H1 (cell line): ENCODE results near the gene UNC79. TPM values are rescaled to one million over a fixed set of nuclear protein-coding genes. Genes with fewer than 3 reads are reported as not detected.

Experiments
- CTCF ChIA-PET: fragments of 300-600 bp; sonication (Branson Sonifier 250); formaldehyde crosslinking; loops from one replicate; lab custom pipeline; 2021; ENCODE audit not compliant: partially characterized antibody; lab: Charles Lee
- POLR2A ChIA-PET: fragments of 300-600 bp; sonication (Branson Sonifier 250); formaldehyde crosslinking; loops from one replicate; lab custom pipeline; 2021; ENCODE audit warnings: inconsistent platforms; ENCODE audit not compliant: partially characterized antibody; lab: Charles Lee
- DNase-seq, 2 experiments: peaks; one replicate each; pipeline versions ENCODE4 v3.0.0 to v3.0.0-alpha.2; 2010 to 2022; ENCODE audit warnings: low spot score in 2 of 2, low read depth in 1 of 2, mixed read lengths in 1 of 2
- FAIRE-seq: peaks from 2 replicates; lab custom pipeline; 2011; peaks lifted over from hg19 to GRCh38; lab: Jason Lieb, UNC
- H2AFZ ChIP-seq: 2 replicates; pipeline ENCODE4 v1.8.1; 2012; ENCODE audit warnings: low read length, inconsistent platforms
- H2AK5ac ChIP-seq: 2 replicates; pipeline ENCODE4 v1.6.1; 2013; ENCODE audit warnings: low read depth, low read length
- H2BK120ac ChIP-seq: replicated peaks from 2 replicates; pipeline ENCODE3; 2013; ENCODE audit warnings: low read depth, low read length, inconsistent platforms
- H2BK12ac ChIP-seq: 2 replicates; pipeline ENCODE4 v1.6.1; 2013; ENCODE audit warnings: low read depth, low read length
- H2BK15ac ChIP-seq: 2 replicates; pipeline ENCODE4 v1.6.1; 2013; ENCODE audit warnings: low read length
- H2BK20ac ChIP-seq: 2 replicates; pipeline ENCODE4 v1.6.1; 2013; ENCODE audit warnings: low read length
- H2BK5ac ChIP-seq: 2 replicates; pipeline ENCODE4 v1.6.1; 2013; ENCODE audit warnings: low read depth, low read length
- H3K14ac ChIP-seq: 2 replicates; pipeline ENCODE4 v1.6.1; 2013; ENCODE audit warnings: inconsistent platforms; ENCODE audit not compliant: insufficient read length
- H3K18ac ChIP-seq: 2 replicates; pipeline ENCODE4 v1.6.1; 2013; ENCODE audit warnings: low read length; ENCODE audit errors: extremely low read depth
- H3K23ac ChIP-seq: 2 replicates; pipeline ENCODE4 v1.6.1; 2013; ENCODE audit warnings: inconsistent platforms; ENCODE audit not compliant: insufficient read length
- H3K23me2 ChIP-seq: 2 replicates; pipeline ENCODE4 v1.6.1; 2013; ENCODE audit warnings: low read depth, low read length
- H3K27ac ChIP-seq: 2 replicates; pipeline ENCODE4 v1.6.1; 2011; ENCODE audit warnings: low read depth, low read length, inconsistent platforms
- H3K27me3 ChIP-seq, 4 experiments: replicated peaks in 1 of 4; 1 replicate in 1 of 4; 2 replicates in 3 of 4; pipeline versions ENCODE4 v1.6.1 to v1.8.1; 2011 to 2013; ENCODE audit warnings: low read length in 3 of 4, mild to moderate bottlenecking in 3 of 4, inconsistent platforms in 2 of 4, mixed read lengths in 2 of 4, moderate library complexity in 1 of 4; ENCODE audit not compliant: control insufficient read depth in 3 of 4, insufficient read depth in 3 of 4; ENCODE audit errors: extremely low read depth in 1 of 4
- H3K36me3 ChIP-seq, 4 experiments: 2 replicates each; pipeline versions ENCODE4 v1.6.1 to v1.8.1; 2011 to 2013; ENCODE audit warnings: mild to moderate bottlenecking in 4 of 4, low read length in 3 of 4, moderate library complexity in 2 of 4, control low read depth in 1 of 4, inconsistent platforms in 1 of 4; ENCODE audit not compliant: insufficient read depth in 4 of 4, control insufficient read depth in 2 of 4
- H3K4ac ChIP-seq: replicated peaks from 2 replicates; pipeline ENCODE3; 2013; ENCODE audit warnings: low read length, low read depth, mixed read lengths, inconsistent platforms; ENCODE audit not compliant: insufficient read length
- H3K4me1 ChIP-seq, 4 experiments: replicated peaks in 1 of 4; 1 replicate in 1 of 4; 2 replicates in 3 of 4; pipeline versions ENCODE4 v1.6.1 to v1.8.1; 2011 to 2013; ENCODE audit warnings: low read length in 3 of 4, inconsistent platforms in 2 of 4, mixed read lengths in 1 of 4; ENCODE audit not compliant: insufficient read depth in 4 of 4, control insufficient read depth in 3 of 4
- H3K4me2 ChIP-seq, 2 experiments: 2 replicates each; pipeline versions ENCODE4 v1.6.1 to v1.8.1; 2011 to 2013; ENCODE audit warnings: low read depth in 2 of 2, low read length in 2 of 2, control low read depth in 1 of 2, inconsistent platforms in 1 of 2, mild to moderate bottlenecking in 1 of 2; ENCODE audit not compliant: insufficient read depth in 1 of 2
- H3K4me3 ChIP-seq, 4 experiments: fragments of 200-600, 300-600 bp in 1 of 4; sonication (generic), shearing (Covaris generic), sonication (Bioruptor Twin) in 1 of 4; 2 replicates each; pipeline versions ENCODE4 v1.5.1 to v1.8.1; 2011 to 2016; ENCODE audit warnings: low read length in 4 of 4, low read depth in 3 of 4, control low read depth in 2 of 4, inconsistent platforms in 2 of 4, mild to moderate bottlenecking in 2 of 4, mixed read lengths in 1 of 4, moderate library complexity in 1 of 4; ENCODE audit not compliant: insufficient read depth in 2 of 4; ENCODE audit errors: extremely low read depth in 1 of 4
- H3K56ac ChIP-seq: replicated peaks from 2 replicates; pipeline ENCODE3; 2013; ENCODE audit warnings: low read depth, mild to moderate bottlenecking, mixed read lengths, low read length, inconsistent platforms; ENCODE audit not compliant: insufficient read length
- H3K79me1 ChIP-seq: 2 replicates; pipeline ENCODE4 v1.6.1; 2013; ENCODE audit warnings: low read depth, low read length, control low read depth
- H3K79me2 ChIP-seq, 2 experiments: 2 replicates each; pipeline versions ENCODE4 v1.6.1 to v1.8.1; 2012 to 2013; ENCODE audit warnings: low read length in 2 of 2, mild to moderate bottlenecking in 2 of 2, inconsistent platforms in 1 of 2; ENCODE audit not compliant: insufficient read depth in 2 of 2, control insufficient read depth in 1 of 2
- H3K9ac ChIP-seq, 4 experiments: replicated peaks in 1 of 4; 1 replicate in 1 of 4; 2 replicates in 3 of 4; pipeline versions ENCODE4 v1.6.1 to v1.8.1; 2011 to 2013; ENCODE audit warnings: low read depth in 3 of 4, low read length in 3 of 4, control low read depth in 2 of 4, mild to moderate bottlenecking in 2 of 4, moderate library complexity in 2 of 4, inconsistent platforms in 1 of 4; ENCODE audit errors: extremely low read depth in 1 of 4
- H3K9me3 ChIP-seq, 2 experiments: 2 replicates each; pipeline versions ENCODE4 v1.6.1 to v1.8.1; 2012 to 2013; ENCODE audit warnings: mild to moderate bottlenecking in 2 of 2, moderate library complexity in 2 of 2, control low read depth in 1 of 2, inconsistent platforms in 1 of 2, low read depth in 1 of 2, low read length in 1 of 2, mixed read lengths in 1 of 2; ENCODE audit not compliant: insufficient read depth in 2 of 2
- H4K20me1 ChIP-seq, 2 experiments: replicated peaks in 1 of 2; 2 replicates each; pipeline versions ENCODE3 to v1.8.1; 2011 to 2013; ENCODE audit warnings: inconsistent platforms in 2 of 2, low read length in 2 of 2, mild to moderate bottlenecking in 1 of 2; ENCODE audit not compliant: insufficient read depth in 2 of 2, control insufficient read depth in 1 of 2
- H4K5ac ChIP-seq: 2 replicates; pipeline ENCODE4 v1.6.1; 2013; ENCODE audit warnings: low read length, low read depth, mixed read lengths, inconsistent platforms; ENCODE audit not compliant: insufficient read length
- H4K8ac ChIP-seq: 2 replicates; pipeline ENCODE4 v1.8.0; 2013; ENCODE audit warnings: mild to moderate bottlenecking, moderate library complexity, low read length, inconsistent platforms; ENCODE audit not compliant: insufficient read depth; ENCODE audit errors: extremely low read depth
- H4K91ac ChIP-seq: replicated peaks from 2 replicates; pipeline ENCODE3; 2013; ENCODE audit warnings: low read length, mixed read lengths, inconsistent platforms; ENCODE audit not compliant: insufficient read length
- BCL11A ChIP-seq, 2 experiments: IDR thresholded peaks; one replicate each; pipeline ENCODE4 v1.6.1; 2011; ENCODE audit warnings: low read depth in 2 of 2, low read length in 2 of 2, mild to moderate bottlenecking in 2 of 2
- GABPA ChIP-seq: IDR thresholded peaks from 2 replicates; pipeline ENCODE4 v1.6.1; 2011; ENCODE audit warnings: mild to moderate bottlenecking, low read length, moderate library complexity, borderline replicate concordance; ENCODE audit not compliant: insufficient read depth
- HDAC6 ChIP-seq: IDR thresholded peaks from one replicate; pipeline ENCODE4 v1.7.1; 2012; ENCODE audit warnings: low read depth, mild to moderate bottlenecking, inconsistent platforms, low read length, moderate library complexity
- NRF1 ChIP-seq: IDR thresholded peaks from 2 replicates; pipeline ENCODE4 v1.6.1; 2011; ENCODE audit warnings: mild to moderate bottlenecking, low read depth, low read length, improper control_type of control experiment
- ZNF274 ChIP-seq: IDR thresholded peaks from 2 replicates; pipeline ENCODE4 v1.7.0; 2012; ENCODE audit warnings: low read length, borderline replicate concordance; ENCODE audit errors: extremely low read depth
- WGBS, 2 experiments: shearing (Covaris generic) in 1 of 2; methylation state at CpG; one replicate each; pipeline versions ENCODE4 v1.1.6 to v1.1.7; 2013 to 2015; ENCODE audit warnings: low lambda C conversion rate in 2 of 2, mixed read lengths in 2 of 2, inconsistent platforms in 1 of 2, low coverage in 1 of 2, missing lambda C conversion rate in 1 of 2; ENCODE audit not compliant: insufficient replicate concordance in 2 of 2, insufficient coverage in 1 of 2, insufficient read length in 1 of 2; ENCODE audit errors: extremely low coverage in 1 of 2, missing lambda C conversion rate in 1 of 2; 5-methylcytosine and 5-hydroxymethylcytosine counted together
- polyA plus RNA-seq, 7 experiments: library from polyadenylated mRNA; depleted of rRNA in 3 of 7; stranded (reverse) in 5 of 7; unstranded in 2 of 7; fragments of >200 nt in 5 of 7; fragments of 200-250 nt in 2 of 7; gene quantifications; 1 replicate in 5 of 7; 2 replicates in 1 of 7; 4 replicates in 1 of 7; pipeline versions ENCODE4 v1.2.1 to v1.2.3, GENCODE V29; 2011 to 2013; ENCODE audit warnings: missing spikeins in 2 of 7, mixed read lengths in 2 of 7
- total RNA-seq: library from RNA; stranded (reverse); fragmentation: NEBNext Ultra II Directional; extraction: Animal tissue kit (Norgen Biotek cat#: 25700); gene quantifications from 2 replicates; pipeline ENCODE4 v1.2.1, GENCODE V29; 2021

UNC79 gene
- total and polyA plus RNA-seq, 2 of the 8 experiments (the other 6 are each of a cell fraction or from before 2014, with no cell fraction given) = 1.8 to 2.3 TPM

GRCh38 chr14:93715279-93715927 lies 284.7 kb downstream of the UNC79 start:
- H4K8ac ChIP-seq = peak overlapping the region; percentile 38; the same call in 1 of the 2 replicates
- H3K4me1 ChIP-seq = peaks cover 4 to 13% (median 7%) of the 10 kb centered on the region in 4 experiments
- H3K9me3 ChIP-seq = no peaks in the 10 kb centered on the region
- no peak overlapping the region for H3K9ac ChIP-seq
- no peak overlapping the region for H3K4ac ChIP-seq
- H4K91ac ChIP-seq = no peak overlapping the region
- POLR2A ChIA-PET = interaction anchor here (0.8 to 1.1 kb wide), 3 partner anchors 8 to 11 kb away, joined by 3 read pairs; no protein-coding TSS in a partner anchor
- H3K14ac ChIP-seq = no peak overlapping the region
- H3K4me2 ChIP-seq = no peak overlapping the region
- 91% methylated on average over 11 of the region's 13 CpGs; no CpG with 5 or more reads in 1 of the 2 experiments for WGBS, 2 experiments
- no peaks in the 10 kb centered on the region for H3K23me2 ChIP-seq
- no peak for TF ChIP-seq NRF1
- TF ChIP-seq ZNF274 = no peak
- no peak for TF ChIP-seq HDAC6
- no peak for TF ChIP-seq GABPA
- no peak for TF ChIP-seq BCL11A (IDR thresholded peaks at IDR 0.05; ENCODE audit: low read depth in 2 of 2, low read length in 2 of 2)
- TF ChIP-seq, all 59 proteins: peak for 0
- H2BK15ac ChIP-seq = no peak overlapping the region
- no peaks in the 10 kb centered on the region for H3K79me1 ChIP-seq
- no peak overlapping the region for H2AFZ ChIP-seq
- FAIRE-seq = no peak
- H2AK5ac ChIP-seq = no peak overlapping the region
- 0 out of 2 replicates have a peak overlapping the region, but pooled peaks have one; percentile 48 for H2BK20ac ChIP-seq
- H3K23ac ChIP-seq = no peak overlapping the region
- no peak overlapping the region for H3K4me3 ChIP-seq
- CTCF ChIA-PET = interaction anchor here (0.8 to 2.2 kb wide), 4 partner anchors 8 to 508 kb away, joined by 3 to 6 read pairs (median 4); partner anchors contain the start of gene UBR7
- H4K20me1 ChIP-seq = no peaks in the 10 kb centered on the region
- H4K5ac ChIP-seq = no peak overlapping the region
- H2BK12ac ChIP-seq = no peak overlapping the region
- no peak overlapping the region for H2BK120ac ChIP-seq
- no peak overlapping the region for H2BK5ac ChIP-seq
- H3K27ac ChIP-seq = no peak overlapping the region
- H3K79me2 ChIP-seq = no peaks in the 10 kb centered on the region
- H3K56ac ChIP-seq = no peak overlapping the region
- no peaks in the 10 kb centered on the region for H3K36me3 ChIP-seq
- H3K18ac ChIP-seq = no peak overlapping the region
- DNase-seq = peak in 1 of 2 experiments; percentile 38
- no peaks in the 10 kb centered on the region for H3K27me3 ChIP-seq
